HG03558 (cell line): ENCODE data around the gene NREP.
A peak's percentile ranks its signal among the peaks of the same experiment; 100 is the strongest.

Source experiments
- ATAC-seq: cut with Tn5 transposase; IDR thresholded peaks from one replicate; pipeline ENCODE4 v1.9.1; 2021; ENCODE audit warnings: moderate number of reproducible peaks; ENCODE audit not compliant: unreplicated experiment; ENCODE audit errors: extremely low read depth

Gene NREP

GRCh38 chr5:111699324-111699723 lies 57.7 kb downstream of the NREP start:
- ATAC-seq: no peak

DNA sequence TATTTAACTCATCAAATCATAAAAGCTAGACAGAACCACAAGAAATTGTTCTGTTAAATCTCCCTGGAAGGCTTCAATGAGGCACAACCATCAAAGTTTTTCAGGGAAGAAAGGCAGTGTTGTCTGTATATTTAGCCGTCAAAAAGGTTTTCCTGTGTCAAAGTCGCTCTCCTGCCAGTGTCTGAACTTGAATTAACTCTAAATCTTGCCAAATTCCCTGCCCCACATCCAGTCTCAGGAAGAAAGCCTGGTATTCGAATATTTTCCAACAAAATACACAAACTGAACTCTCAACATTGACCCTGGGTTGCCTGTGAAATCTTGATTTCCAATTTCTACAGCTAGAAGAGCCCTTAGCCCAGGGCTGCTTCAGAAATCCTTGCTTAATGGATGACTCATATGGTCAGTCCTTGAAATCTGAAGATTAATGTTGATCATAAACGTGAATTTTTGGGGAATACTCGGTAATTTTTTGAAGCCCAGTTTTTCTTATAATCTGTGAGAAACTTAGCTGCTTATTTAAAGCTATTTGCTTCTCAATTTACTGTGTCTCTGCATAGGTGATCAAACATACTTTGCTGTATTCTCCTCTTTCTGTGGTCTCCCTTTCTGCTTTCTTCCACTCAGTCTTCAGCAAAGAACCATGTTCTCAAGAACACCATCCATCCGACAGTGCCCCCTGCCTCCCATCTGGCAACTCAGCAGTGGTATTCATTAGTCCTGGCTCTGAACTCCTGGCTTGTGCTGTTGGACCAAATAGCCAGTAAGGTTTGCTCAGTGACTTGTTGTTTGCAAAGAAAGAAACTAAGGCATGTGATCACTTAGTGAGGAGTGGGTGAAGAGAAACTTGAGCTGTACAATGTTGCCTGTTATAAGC lies 58.9 kb downstream of the NREP start:
- no peak for ATAC-seq

DNA sequence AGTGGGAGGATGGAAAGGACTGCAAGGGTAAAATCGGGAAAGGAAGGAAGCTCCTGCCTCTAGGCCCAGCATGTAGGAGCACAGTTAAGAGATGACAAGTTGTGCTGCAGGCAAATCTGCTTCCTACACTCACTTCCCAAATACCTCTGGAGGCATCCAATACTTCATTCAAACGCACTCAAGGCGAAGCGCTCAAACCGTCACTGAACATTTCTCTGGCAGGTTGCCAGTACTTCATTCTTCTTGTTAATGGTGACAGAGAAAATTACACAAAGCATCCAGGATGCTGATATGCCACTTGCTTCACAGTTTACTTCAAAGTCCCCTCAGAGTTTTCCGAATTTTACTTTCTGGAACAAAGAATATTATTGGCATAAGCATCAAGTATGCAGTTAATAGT lies 59.8 kb downstream of the NREP start:
- no peak for ATAC-seq

- no peak for ATAC-seq
These were observed 61.0 kb downstream of the NREP start for GRCh38 chr5:111695991-111696390.

- no peak for ATAC-seq
These were observed 62.9 kb downstream of the NREP start for GRCh38 chr5:111694133-111694532.

- no peak for ATAC-seq
These were observed 65.1 kb downstream of the NREP start for GRCh38 chr5:111691914-111692313.

- no peak for ATAC-seq
These were observed 65.5 kb downstream of the NREP start for GRCh38 chr5:111691508-111691907.

- no peak for ATAC-seq
These were observed 67.5 kb downstream of the NREP start for GRCh38 chr5:111689357-111689935.

- ATAC-seq: peak; percentile 66
These were observed 71.0 kb downstream of the NREP start for GRCh38 chr5:111685969-111686368.

DNA sequence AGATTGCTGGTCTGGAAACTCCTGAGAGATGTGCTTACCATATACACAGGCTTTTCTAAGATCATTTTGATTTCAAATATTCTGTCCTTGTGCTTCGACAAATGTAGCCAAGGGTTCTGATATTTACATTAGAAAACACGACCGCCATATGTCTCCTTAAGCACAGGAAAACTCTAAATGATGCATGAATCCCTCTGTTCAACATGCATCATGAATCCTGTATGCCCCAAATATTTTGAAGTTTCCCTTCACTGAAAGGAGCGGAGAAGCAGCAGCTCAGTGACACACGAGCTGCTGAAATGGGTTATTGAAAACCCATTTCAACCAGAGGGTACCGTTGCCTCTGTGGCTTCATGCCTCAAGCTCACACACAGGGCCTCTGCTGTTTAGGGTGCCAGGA lies 74.4 kb downstream of the NREP start:
- no peak for ATAC-seq

- no peak for ATAC-seq
These were observed 74.9 kb downstream of the NREP start for GRCh38 chr5:111682121-111682520.

- no peak for ATAC-seq
These were observed 75.4 kb downstream of the NREP start for GRCh38 chr5:111681414-111682120.

GRCh38 chr5:111680737-111681413 lies 76.1 kb downstream of the NREP start:
- ATAC-seq: no peak

DNA sequence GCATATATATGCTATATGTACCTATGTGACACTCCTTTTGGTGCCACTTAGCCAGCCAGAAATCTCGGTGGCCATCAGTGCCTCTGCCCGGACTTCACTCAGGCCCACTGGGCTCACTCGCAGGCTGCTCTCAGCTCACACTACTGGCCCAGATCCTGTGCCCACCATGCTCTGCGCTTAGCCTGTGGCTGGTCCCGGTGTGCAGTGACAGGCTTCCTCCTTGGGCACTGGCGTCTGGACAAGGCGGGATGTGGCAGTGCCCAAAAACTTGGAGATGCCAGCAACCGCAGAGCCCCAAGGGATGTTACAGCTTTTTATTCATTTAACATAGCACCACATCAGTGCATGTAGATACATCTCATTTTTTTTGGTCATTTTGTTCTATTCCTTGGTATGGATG lies 77.4 kb downstream of the NREP start:
- no peak for ATAC-seq
